Vagina (tissue), 2 donors: ENCODE measurements around the gene ZNF664. TPM values are rescaled to one million over a fixed set of nuclear protein-coding genes. Genes with fewer than 3 reads are reported as not detected.

Experiments
- DNase-seq, 2 donors: peaks; one replicate each; pipeline ENCODE4 v3.0.0-alpha.2; 2017; ENCODE audit errors: extremely low spot score in 2 of 2
- H3K27ac ChIP-seq: fragments of 200-600 bp; sonication (generic); one replicate; pipeline ENCODE4 v1.5.1; 2019
- H3K27me3 ChIP-seq: fragments of 200-600 bp; sonication (generic); one replicate; pipeline ENCODE4 v1.5.1; 2019
- H3K36me3 ChIP-seq, 2 donors: fragments of 200-600 bp; sonication (generic); one replicate each; pipeline ENCODE4 v1.5.1; 2017 to 2019
- H3K4me1 ChIP-seq: fragments of 200-600 bp; sonication (generic); one replicate; pipeline ENCODE4 v1.5.1; 2019
- H3K4me3 ChIP-seq, 2 donors: fragments of 200-600 bp; sonication (generic); 1 replicate in 1 of 2; 2 replicates in 1 of 2; pipeline ENCODE4 v1.5.1; 2016 to 2019
- H3K9me3 ChIP-seq: fragments of 200-600 bp; sonication (generic); one replicate; pipeline ENCODE4 v1.5.1; 2019
- POLR2A ChIP-seq, 2 donors: fragments of 450-650 bp; IDR thresholded peaks; one replicate each; pipeline ENCODE4 v1.6.1; 2017; ENCODE audit warnings: antibody characterized with exemption in 2 of 2, mild to moderate bottlenecking in 2 of 2, moderate library complexity in 2 of 2
- POLR2AphosphoS5 ChIP-seq, 2 donors: sonication (generic); formaldehyde crosslinking; IDR thresholded peaks; one replicate each; pipeline ENCODE4 v1.9.0; 2017; ENCODE audit warnings: antibody characterized with exemption in 2 of 2, mild to moderate bottlenecking in 2 of 2, low read depth in 1 of 2; ENCODE audit not compliant: insufficient read depth in 1 of 2
- intact Hi-C: fragments of 100-400 bp; cut with DNase I; formaldehyde crosslinking; loops from one replicate; pipeline ENCODE4 v1.15.1; 2023
- total RNA-seq: library from RNA; depleted of rRNA; stranded (reverse); fragments of >200 nt; gene quantifications from one replicate; pipeline ENCODE4 v1.2.3, GENCODE V29; 2016
- TF ChIP-seq, protein P1 (sequence below), 3 experiments: fragments of 450-650 bp in 2 of 3; fragments of 200-600 bp in 1 of 3; sonication (generic) in 1 of 3; IDR thresholded peaks; one replicate each; pipeline ENCODE4 v1.5.1; 2017 to 2019; ENCODE audit warnings: antibody characterized with exemption in 3 of 3, mild to moderate bottlenecking in 2 of 3, moderate library complexity in 2 of 3

The ZNF664 gene
- total RNA-seq, 1 donor from 2014 or later = 40.5 TPM

DNA sequence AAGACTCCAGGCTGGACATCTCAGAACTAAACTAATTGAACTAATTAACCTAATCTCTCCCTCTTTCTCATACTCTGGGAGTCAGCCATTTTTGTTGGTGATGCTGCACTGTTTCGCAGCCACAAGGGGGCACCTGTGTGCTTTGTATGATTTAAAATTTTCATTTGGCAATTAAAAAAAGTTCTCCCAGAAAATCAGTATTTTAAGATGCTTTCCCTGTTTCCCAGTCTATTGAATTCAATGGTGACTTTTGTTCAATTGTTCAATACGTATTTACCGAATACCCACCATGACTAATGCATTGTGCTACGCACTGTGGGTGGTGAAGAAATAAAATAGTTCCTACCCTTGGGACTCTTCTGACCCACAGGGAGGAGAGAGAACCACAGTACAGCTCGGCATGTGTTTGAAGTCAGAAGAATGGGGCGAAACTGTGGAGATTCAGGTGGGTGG, 63.7 kb downstream of the ZNF664 start:
- no peaks in the 10 kb centered on the region for H3K36me3 ChIP-seq
- DNase-seq = no peak
- no peaks in the 10 kb centered on the region for H3K27me3 ChIP-seq
- H3K9me3 ChIP-seq = no peaks in the 10 kb centered on the region
- TF ChIP-seq, protein P1, sequence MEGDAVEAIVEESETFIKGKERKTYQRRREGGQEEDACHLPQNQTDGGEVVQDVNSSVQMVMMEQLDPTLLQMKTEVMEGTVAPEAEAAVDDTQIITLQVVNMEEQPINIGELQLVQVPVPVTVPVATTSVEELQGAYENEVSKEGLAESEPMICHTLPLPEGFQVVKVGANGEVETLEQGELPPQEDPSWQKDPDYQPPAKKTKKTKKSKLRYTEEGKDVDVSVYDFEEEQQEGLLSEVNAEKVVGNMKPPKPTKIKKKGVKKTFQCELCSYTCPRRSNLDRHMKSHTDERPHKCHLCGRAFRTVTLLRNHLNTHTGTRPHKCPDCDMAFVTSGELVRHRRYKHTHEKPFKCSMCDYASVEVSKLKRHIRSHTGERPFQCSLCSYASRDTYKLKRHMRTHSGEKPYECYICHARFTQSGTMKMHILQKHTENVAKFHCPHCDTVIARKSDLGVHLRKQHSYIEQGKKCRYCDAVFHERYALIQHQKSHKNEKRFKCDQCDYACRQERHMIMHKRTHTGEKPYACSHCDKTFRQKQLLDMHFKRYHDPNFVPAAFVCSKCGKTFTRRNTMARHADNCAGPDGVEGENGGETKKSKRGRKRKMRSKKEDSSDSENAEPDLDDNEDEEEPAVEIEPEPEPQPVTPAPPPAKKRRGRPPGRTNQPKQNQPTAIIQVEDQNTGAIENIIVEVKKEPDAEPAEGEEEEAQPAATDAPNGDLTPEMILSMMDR (IDR thresholded peaks at IDR 0.05) = peak; percentile 79 to 92 (median 86)
- TF ChIP-seq POLR2A (IDR thresholded peaks at IDR 0.05) = no peak
- TF ChIP-seq POLR2AphosphoS5 (IDR thresholded peaks at IDR 0.05; ENCODE audit: insufficient read depth in 1 of 2, low read depth in 1 of 2) = peak in 1 of 2 donors; percentile 19
- intact Hi-C loops = loop anchor here (5.0 kb wide), 2 partner anchors 291 to 736 kb away; no protein-coding TSS in a partner anchor
- H3K27ac ChIP-seq = no peak overlapping the region
- peaks cover 7% of the 10 kb centered on the region for H3K4me1 ChIP-seq
- H3K4me3 ChIP-seq = no peak overlapping the region

DNA sequence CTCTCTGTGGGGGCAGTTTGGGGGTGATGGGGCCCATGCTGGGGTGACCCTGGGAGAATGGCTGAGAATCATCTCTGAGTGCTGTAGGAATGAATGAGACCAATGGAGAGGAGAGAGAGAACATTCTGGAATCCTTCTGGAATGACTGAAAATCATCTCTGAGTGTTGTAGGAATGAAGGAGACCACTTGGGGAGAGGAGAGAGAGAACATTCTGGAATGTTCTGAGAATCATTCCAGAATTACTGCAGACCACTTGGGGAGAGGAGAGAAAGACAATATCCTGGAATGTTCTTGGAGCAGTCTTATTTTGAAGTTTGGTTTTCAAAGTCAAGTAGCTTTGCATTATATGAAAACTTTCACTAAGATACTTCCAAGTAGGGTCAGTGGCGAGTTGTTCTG, 64.3 kb downstream of the ZNF664 start:
- no peaks in the 10 kb centered on the region for H3K27me3 ChIP-seq
- no peaks in the 10 kb centered on the region for H3K9me3 ChIP-seq
- H3K36me3 ChIP-seq = no peaks in the 10 kb centered on the region
- TF ChIP-seq POLR2A (IDR thresholded peaks at IDR 0.05) = no peak
- TF ChIP-seq POLR2AphosphoS5 (IDR thresholded peaks at IDR 0.05; ENCODE audit: insufficient read depth in 1 of 2, low read depth in 1 of 2) = no peak
- DNase-seq = no peak
- intact Hi-C loops = loop anchor here (5.0 kb wide), 2 partner anchors 290 to 735 kb away; no protein-coding TSS in a partner anchor
- H3K4me3 ChIP-seq = no peak overlapping the region
- H3K4me1 ChIP-seq = peaks cover 7% of the 10 kb centered on the region
- H3K27ac ChIP-seq = no peak overlapping the region

DNA sequence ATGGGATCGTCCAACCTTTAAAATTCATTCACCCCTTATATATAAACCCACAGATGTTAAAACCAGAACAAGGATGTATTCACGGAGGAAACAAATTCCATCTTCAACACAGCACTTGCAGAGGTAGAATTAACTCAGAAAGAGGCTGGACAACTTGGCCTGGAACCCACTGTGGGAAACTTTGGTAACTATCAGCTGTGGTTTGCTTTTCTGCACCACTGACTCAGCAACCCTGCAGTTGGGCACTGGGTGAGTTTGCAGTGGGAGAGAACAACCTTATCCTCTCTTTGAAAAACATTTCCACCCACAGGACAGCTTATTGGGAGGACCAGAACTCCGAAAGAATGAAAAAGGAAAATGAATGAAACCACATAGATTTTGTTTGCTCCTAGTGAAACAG, 66.3 kb downstream of the ZNF664 start:
- Histone ChIP-seq H3K27ac (no peak overlapping the region), H3K9me3 (no peaks in the 10 kb centered on the region), H3K36me3 (no peaks in the 10 kb centered on the region), H3K4me1 (peaks cover 7% of the 10 kb centered on the region), H3K4me3 (no peak overlapping the region), H3K27me3 (no peaks in the 10 kb centered on the region)
- DNase-seq = no peak
- TF ChIP-seq, protein P1 (IDR thresholded peaks at IDR 0.05) = no peak
- TF ChIP-seq POLR2AphosphoS5 (IDR thresholded peaks at IDR 0.05; ENCODE audit: insufficient read depth in 1 of 2, low read depth in 1 of 2) (no peak), POLR2A (IDR thresholded peaks at IDR 0.05) (no peak)
- intact Hi-C loops = loop anchor here (5.0 kb wide), 2 partner anchors 288 to 733 kb away; no protein-coding TSS in a partner anchor

DNA sequence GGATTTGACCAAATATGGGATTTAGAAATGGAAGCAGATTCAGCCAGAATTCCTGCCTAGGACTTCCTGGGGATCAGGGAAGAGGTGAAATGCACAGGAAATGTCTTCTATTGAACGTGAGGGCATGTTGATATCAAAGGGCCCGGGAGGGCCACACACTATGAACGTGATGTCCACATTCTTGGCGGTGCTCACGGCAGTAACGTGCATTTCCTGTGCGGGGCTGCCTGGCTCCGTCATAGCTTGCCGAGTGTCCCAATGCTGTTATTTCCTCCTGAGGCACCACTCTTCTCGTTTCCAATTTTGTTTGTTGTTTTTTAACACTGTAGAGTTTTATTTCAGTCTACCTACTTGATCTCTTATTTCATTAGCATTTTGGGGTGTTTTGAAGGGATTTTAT, 67.3 kb downstream of the ZNF664 start:
- no peak for DNase-seq
- no peak for TF ChIP-seq POLR2A (IDR thresholded peaks at IDR 0.05)
- TF ChIP-seq, protein P1 (IDR thresholded peaks at IDR 0.05) = no peak
- TF ChIP-seq POLR2AphosphoS5 (IDR thresholded peaks at IDR 0.05; ENCODE audit: insufficient read depth in 1 of 2, low read depth in 1 of 2) = no peak
- no peak overlapping the region for H3K27ac ChIP-seq
- no peaks in the 10 kb centered on the region for H3K36me3 ChIP-seq
- peaks cover 7% of the 10 kb centered on the region for H3K4me1 ChIP-seq
- no peaks in the 10 kb centered on the region for H3K9me3 ChIP-seq
- no peaks in the 10 kb centered on the region for H3K27me3 ChIP-seq
- H3K4me3 ChIP-seq = no peak overlapping the region
- intact Hi-C loops = no loop called here

DNA sequence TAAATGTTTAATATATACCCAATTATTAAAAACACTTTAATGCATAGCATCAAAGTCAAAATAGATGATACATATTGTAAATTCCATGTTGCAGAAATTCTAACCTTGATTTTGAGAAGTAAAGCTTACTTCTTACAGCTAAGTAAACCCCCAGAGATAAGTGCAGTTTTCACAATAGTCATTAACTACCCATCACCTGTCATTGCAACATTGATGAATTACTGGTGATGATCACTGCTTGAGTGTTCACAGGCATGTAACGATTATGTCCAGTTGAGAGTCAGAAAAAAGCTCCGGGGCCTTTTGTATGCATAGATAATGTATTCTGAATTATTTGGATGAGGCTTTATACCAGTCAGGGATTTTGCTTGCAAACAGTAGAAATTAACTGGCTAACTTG, 67.7 kb downstream of the ZNF664 start:
- Histone ChIP-seq H3K9me3 (no peaks in the 10 kb centered on the region), H3K27ac (no peak overlapping the region), H3K4me3 (no peak overlapping the region), H3K27me3 (no peaks in the 10 kb centered on the region), H3K4me1 (peaks cover 7% of the 10 kb centered on the region), H3K36me3 (no peaks in the 10 kb centered on the region)
- no peak for DNase-seq
- intact Hi-C loops = no loop called here
- no peak for TF ChIP-seq POLR2AphosphoS5 (IDR thresholded peaks at IDR 0.05; ENCODE audit: insufficient read depth in 1 of 2, low read depth in 1 of 2)

DNA sequence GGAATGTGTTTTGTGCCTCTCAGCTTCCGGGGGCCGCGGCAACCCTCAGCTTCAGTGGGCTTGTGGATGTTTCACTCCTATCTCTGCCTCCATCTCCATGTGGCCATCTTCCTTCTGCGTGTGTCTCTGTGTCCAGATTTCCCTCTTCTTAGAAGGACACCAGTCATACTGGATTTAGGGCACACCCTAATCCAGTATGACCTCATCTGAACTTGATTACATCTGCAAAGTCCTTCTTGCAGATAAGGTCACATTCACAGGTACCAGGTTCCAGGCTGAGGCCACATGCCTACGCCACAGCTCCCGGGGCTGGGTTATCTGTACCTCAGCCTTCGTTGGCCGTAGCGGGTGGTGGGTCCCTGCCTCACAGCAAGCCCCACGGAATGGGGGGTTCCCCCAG, 68.9 kb downstream of the ZNF664 start:
- no peaks in the 10 kb centered on the region for H3K27me3 ChIP-seq
- peaks cover under 1% of the 10 kb centered on the region for H3K4me1 ChIP-seq
- intact Hi-C loops = no loop called here
- no peak for TF ChIP-seq POLR2AphosphoS5 (IDR thresholded peaks at IDR 0.05; ENCODE audit: insufficient read depth in 1 of 2, low read depth in 1 of 2)
- TF ChIP-seq, protein P1 (IDR thresholded peaks at IDR 0.05) = no peak
- TF ChIP-seq POLR2A (IDR thresholded peaks at IDR 0.05) = no peak
- H3K27ac ChIP-seq = no peak overlapping the region
- no peaks in the 10 kb centered on the region for H3K36me3 ChIP-seq
- H3K4me3 ChIP-seq = no peak overlapping the region
- no peaks in the 10 kb centered on the region for H3K9me3 ChIP-seq
- no peak for DNase-seq
